H1 (cell line): Measurements from ENCODE around the gene NHERF2. TPM values are rescaled to one million over a fixed set of nuclear protein-coding genes. Genes with fewer than 3 reads are reported as not detected.

Source experiments
- CTCF ChIA-PET: fragments of 300-600 bp; sonication (Branson Sonifier 250); formaldehyde crosslinking; loops from one replicate; lab custom pipeline; 2021; ENCODE audit not compliant: partially characterized antibody; lab: Charles Lee
- POLR2A ChIA-PET: fragments of 300-600 bp; sonication (Branson Sonifier 250); formaldehyde crosslinking; loops from one replicate; lab custom pipeline; 2021; ENCODE audit warnings: inconsistent platforms; ENCODE audit not compliant: partially characterized antibody; lab: Charles Lee
- DNase-seq, 2 experiments: peaks; one replicate each; pipeline versions ENCODE4 v3.0.0 to v3.0.0-alpha.2; 2010 to 2022; ENCODE audit warnings: low spot score in 2 of 2, low read depth in 1 of 2, mixed read lengths in 1 of 2
- FAIRE-seq: peaks from 2 replicates; lab custom pipeline; 2011; peaks lifted over from hg19 to GRCh38; lab: Jason Lieb, UNC
- H2AFZ ChIP-seq: 2 replicates; pipeline ENCODE4 v1.8.1; 2012; ENCODE audit warnings: low read length, inconsistent platforms
- H2AK5ac ChIP-seq: 2 replicates; pipeline ENCODE4 v1.6.1; 2013; ENCODE audit warnings: low read depth, low read length
- H2BK120ac ChIP-seq: replicated peaks from 2 replicates; pipeline ENCODE3; 2013; ENCODE audit warnings: low read depth, low read length, inconsistent platforms
- H2BK12ac ChIP-seq: 2 replicates; pipeline ENCODE4 v1.6.1; 2013; ENCODE audit warnings: low read depth, low read length
- H2BK15ac ChIP-seq: 2 replicates; pipeline ENCODE4 v1.6.1; 2013; ENCODE audit warnings: low read length
- H2BK20ac ChIP-seq: 2 replicates; pipeline ENCODE4 v1.6.1; 2013; ENCODE audit warnings: low read length
- H2BK5ac ChIP-seq: 2 replicates; pipeline ENCODE4 v1.6.1; 2013; ENCODE audit warnings: low read depth, low read length
- H3K14ac ChIP-seq: 2 replicates; pipeline ENCODE4 v1.6.1; 2013; ENCODE audit warnings: inconsistent platforms; ENCODE audit not compliant: insufficient read length
- H3K18ac ChIP-seq: 2 replicates; pipeline ENCODE4 v1.6.1; 2013; ENCODE audit warnings: low read length; ENCODE audit errors: extremely low read depth
- H3K23ac ChIP-seq: 2 replicates; pipeline ENCODE4 v1.6.1; 2013; ENCODE audit warnings: inconsistent platforms; ENCODE audit not compliant: insufficient read length
- H3K23me2 ChIP-seq: 2 replicates; pipeline ENCODE4 v1.6.1; 2013; ENCODE audit warnings: low read depth, low read length
- H3K27ac ChIP-seq: 2 replicates; pipeline ENCODE4 v1.6.1; 2011; ENCODE audit warnings: low read depth, low read length, inconsistent platforms
- H3K27me3 ChIP-seq, 4 experiments: replicated peaks in 1 of 4; 1 replicate in 1 of 4; 2 replicates in 3 of 4; pipeline versions ENCODE4 v1.6.1 to v1.8.1; 2011 to 2013; ENCODE audit warnings: low read length in 3 of 4, mild to moderate bottlenecking in 3 of 4, inconsistent platforms in 2 of 4, mixed read lengths in 2 of 4, moderate library complexity in 1 of 4; ENCODE audit not compliant: control insufficient read depth in 3 of 4, insufficient read depth in 3 of 4; ENCODE audit errors: extremely low read depth in 1 of 4
- H3K36me3 ChIP-seq, 4 experiments: 2 replicates each; pipeline versions ENCODE4 v1.6.1 to v1.8.1; 2011 to 2013; ENCODE audit warnings: mild to moderate bottlenecking in 4 of 4, low read length in 3 of 4, moderate library complexity in 2 of 4, control low read depth in 1 of 4, inconsistent platforms in 1 of 4; ENCODE audit not compliant: insufficient read depth in 4 of 4, control insufficient read depth in 2 of 4
- H3K4ac ChIP-seq: replicated peaks from 2 replicates; pipeline ENCODE3; 2013; ENCODE audit warnings: low read length, low read depth, mixed read lengths, inconsistent platforms; ENCODE audit not compliant: insufficient read length
- H3K4me1 ChIP-seq, 4 experiments: replicated peaks in 1 of 4; 1 replicate in 1 of 4; 2 replicates in 3 of 4; pipeline versions ENCODE4 v1.6.1 to v1.8.1; 2011 to 2013; ENCODE audit warnings: low read length in 3 of 4, inconsistent platforms in 2 of 4, mixed read lengths in 1 of 4; ENCODE audit not compliant: insufficient read depth in 4 of 4, control insufficient read depth in 3 of 4
- H3K4me2 ChIP-seq, 2 experiments: 2 replicates each; pipeline versions ENCODE4 v1.6.1 to v1.8.1; 2011 to 2013; ENCODE audit warnings: low read depth in 2 of 2, low read length in 2 of 2, control low read depth in 1 of 2, inconsistent platforms in 1 of 2, mild to moderate bottlenecking in 1 of 2; ENCODE audit not compliant: insufficient read depth in 1 of 2
- H3K4me3 ChIP-seq, 4 experiments: fragments of 200-600, 300-600 bp in 1 of 4; sonication (generic), shearing (Covaris generic), sonication (Bioruptor Twin) in 1 of 4; 2 replicates each; pipeline versions ENCODE4 v1.5.1 to v1.8.1; 2011 to 2016; ENCODE audit warnings: low read length in 4 of 4, low read depth in 3 of 4, control low read depth in 2 of 4, inconsistent platforms in 2 of 4, mild to moderate bottlenecking in 2 of 4, mixed read lengths in 1 of 4, moderate library complexity in 1 of 4; ENCODE audit not compliant: insufficient read depth in 2 of 4; ENCODE audit errors: extremely low read depth in 1 of 4
- H3K56ac ChIP-seq: replicated peaks from 2 replicates; pipeline ENCODE3; 2013; ENCODE audit warnings: low read depth, mild to moderate bottlenecking, mixed read lengths, low read length, inconsistent platforms; ENCODE audit not compliant: insufficient read length
- H3K79me1 ChIP-seq: 2 replicates; pipeline ENCODE4 v1.6.1; 2013; ENCODE audit warnings: low read depth, low read length, control low read depth
- H3K79me2 ChIP-seq, 2 experiments: 2 replicates each; pipeline versions ENCODE4 v1.6.1 to v1.8.1; 2012 to 2013; ENCODE audit warnings: low read length in 2 of 2, mild to moderate bottlenecking in 2 of 2, inconsistent platforms in 1 of 2; ENCODE audit not compliant: insufficient read depth in 2 of 2, control insufficient read depth in 1 of 2
- H3K9ac ChIP-seq, 4 experiments: replicated peaks in 1 of 4; 1 replicate in 1 of 4; 2 replicates in 3 of 4; pipeline versions ENCODE4 v1.6.1 to v1.8.1; 2011 to 2013; ENCODE audit warnings: low read depth in 3 of 4, low read length in 3 of 4, control low read depth in 2 of 4, mild to moderate bottlenecking in 2 of 4, moderate library complexity in 2 of 4, inconsistent platforms in 1 of 4; ENCODE audit errors: extremely low read depth in 1 of 4
- H3K9me3 ChIP-seq, 2 experiments: 2 replicates each; pipeline versions ENCODE4 v1.6.1 to v1.8.1; 2012 to 2013; ENCODE audit warnings: mild to moderate bottlenecking in 2 of 2, moderate library complexity in 2 of 2, control low read depth in 1 of 2, inconsistent platforms in 1 of 2, low read depth in 1 of 2, low read length in 1 of 2, mixed read lengths in 1 of 2; ENCODE audit not compliant: insufficient read depth in 2 of 2
- H4K20me1 ChIP-seq, 2 experiments: replicated peaks in 1 of 2; 2 replicates each; pipeline versions ENCODE3 to v1.8.1; 2011 to 2013; ENCODE audit warnings: inconsistent platforms in 2 of 2, low read length in 2 of 2, mild to moderate bottlenecking in 1 of 2; ENCODE audit not compliant: insufficient read depth in 2 of 2, control insufficient read depth in 1 of 2
- H4K5ac ChIP-seq: 2 replicates; pipeline ENCODE4 v1.6.1; 2013; ENCODE audit warnings: low read length, low read depth, mixed read lengths, inconsistent platforms; ENCODE audit not compliant: insufficient read length
- H4K8ac ChIP-seq: 2 replicates; pipeline ENCODE4 v1.8.0; 2013; ENCODE audit warnings: mild to moderate bottlenecking, moderate library complexity, low read length, inconsistent platforms; ENCODE audit not compliant: insufficient read depth; ENCODE audit errors: extremely low read depth
- H4K91ac ChIP-seq: replicated peaks from 2 replicates; pipeline ENCODE3; 2013; ENCODE audit warnings: low read length, mixed read lengths, inconsistent platforms; ENCODE audit not compliant: insufficient read length
- CREB1 ChIP-seq: IDR thresholded peaks from 2 replicates; pipeline ENCODE4 v1.6.1; 2012; ENCODE audit warnings: inconsistent platforms
- EGR1 ChIP-seq: IDR thresholded peaks from 2 replicates; pipeline ENCODE4 v1.6.1; 2011; ENCODE audit warnings: low read depth, low read length, borderline replicate concordance
- FOSL1 ChIP-seq: IDR thresholded peaks from 2 replicates; pipeline ENCODE4 v1.6.1; 2011; ENCODE audit warnings: mild to moderate bottlenecking, low read depth, low read length, moderate library complexity; ENCODE audit not compliant: insufficient read depth
- MAFK ChIP-seq: IDR thresholded peaks from 2 replicates; pipeline ENCODE4 v1.6.1; 2012; ENCODE audit warnings: low read depth, mild to moderate bottlenecking, improper control_type of control experiment, low read length
- PHF8 ChIP-seq: fragments of 200-600 bp; sonication (generic); conservative IDR thresholded peaks from 2 replicates; pipeline ENCODE4 v1.7.1; 2012; ENCODE audit warnings: low read depth, mild to moderate bottlenecking, inconsistent platforms, low read length, moderate library complexity
- POLR2A ChIP-seq, 2 experiments: IDR thresholded peaks; 1 replicate in 1 of 2; 2 replicates in 1 of 2; pipeline ENCODE4 v1.6.1; 2011; ENCODE audit warnings: low read depth in 2 of 2, low read length in 2 of 2, mild to moderate bottlenecking in 2 of 2; ENCODE audit errors: control extremely low read depth in 1 of 2
- TAF1 ChIP-seq: IDR thresholded peaks from 2 replicates; pipeline ENCODE4 v1.6.1; 2011; ENCODE audit warnings: mild to moderate bottlenecking, low read depth, low read length
- USF2 ChIP-seq: IDR thresholded peaks from 2 replicates; pipeline ENCODE4 v1.6.1; 2011; ENCODE audit warnings: low read length, improper control_type of control experiment
- WGBS, 2 experiments: shearing (Covaris generic) in 1 of 2; methylation state at CpG; one replicate each; pipeline versions ENCODE4 v1.1.6 to v1.1.7; 2013 to 2015; ENCODE audit warnings: low lambda C conversion rate in 2 of 2, mixed read lengths in 2 of 2, inconsistent platforms in 1 of 2, low coverage in 1 of 2, missing lambda C conversion rate in 1 of 2; ENCODE audit not compliant: insufficient replicate concordance in 2 of 2, insufficient coverage in 1 of 2, insufficient read length in 1 of 2; ENCODE audit errors: extremely low coverage in 1 of 2, missing lambda C conversion rate in 1 of 2; 5-methylcytosine and 5-hydroxymethylcytosine counted together
- polyA plus RNA-seq, 7 experiments: library from polyadenylated mRNA; depleted of rRNA in 3 of 7; stranded (reverse) in 5 of 7; unstranded in 2 of 7; fragments of >200 nt in 5 of 7; fragments of 200-250 nt in 2 of 7; gene quantifications; 1 replicate in 5 of 7; 2 replicates in 1 of 7; 4 replicates in 1 of 7; pipeline versions ENCODE4 v1.2.1 to v1.2.3, GENCODE V29; 2011 to 2013; ENCODE audit warnings: missing spikeins in 2 of 7, mixed read lengths in 2 of 7
- total RNA-seq: library from RNA; stranded (reverse); fragmentation: NEBNext Ultra II Directional; extraction: Animal tissue kit (Norgen Biotek cat#: 25700); gene quantifications from 2 replicates; pipeline ENCODE4 v1.2.1, GENCODE V29; 2021

NHERF2 gene
- total and polyA plus RNA-seq, 2 of the 8 experiments (the other 6 are each of a cell fraction or from before 2014, with no cell fraction given), result 13.9 to 19.3 TPM

GRCh38 chr16:2079311-2079800 is 52.7 kb downstream of the NHERF2 start:
- FAIRE-seq (no peak), DNase-seq (no peak)
- H3K4me3 ChIP-seq, result no peak overlapping the region
- no peaks in the 10 kb centered on the region for H3K4me1 ChIP-seq
- H2BK120ac ChIP-seq, result no peak overlapping the region
- no peak for TF ChIP-seq MAFK
- TF ChIP-seq TAF1, result no peak
- no peak for TF ChIP-seq FOSL1
- no peak for TF ChIP-seq CREB1
- TF ChIP-seq EGR1, result no peak
- no peak for TF ChIP-seq POLR2A (IDR thresholded peaks at IDR 0.05; ENCODE audit: control extremely low read depth in 1 of 2, low read depth in 2 of 2, low read length in 2 of 2)
- TF ChIP-seq PHF8, result no peak
- TF ChIP-seq USF2, result no peak
- H3K4me2 ChIP-seq, result no peak overlapping the region
- no peak overlapping the region for H3K14ac ChIP-seq
- no peak overlapping the region for H3K18ac ChIP-seq
- H3K56ac ChIP-seq, result no peak overlapping the region
- no peak overlapping the region for H4K5ac ChIP-seq
- H2BK15ac ChIP-seq, result no peak overlapping the region
- no peak overlapping the region for H3K27ac ChIP-seq
- no peak overlapping the region; a peak in 1 of 7 replicates for H3K9ac ChIP-seq
- ChIA-PET POLR2A (interaction anchor here (0.7 to 8.8 kb wide), 8 partner anchors 12 to 133 kb away, joined by 3 to 50 read pairs (median 4); partner anchors contain the start of genes RPS2 and TBL3), CTCF (interaction anchor here (0.9 to 4.4 kb wide), 7 partner anchors 12 to 74 kb away, joined by 3 to 25 read pairs (median 6); partner anchors contain the start of genes NTHL1 and TSC2)
- peaks cover 4 to 5% of the 10 kb centered on the region in 2 experiments for H4K20me1 ChIP-seq
- H3K79me2 ChIP-seq, result no peaks in the 10 kb centered on the region
- H2BK12ac ChIP-seq, result no peak overlapping the region
- no peak overlapping the region for H2BK20ac ChIP-seq
- H3K9me3 ChIP-seq, result no peaks in the 10 kb centered on the region
- H2BK5ac ChIP-seq, result no peak overlapping the region
- no peak overlapping the region for H4K91ac ChIP-seq
- H4K8ac ChIP-seq, result no peak overlapping the region
- 94% methylated on average over 30 of the region's 30 CpGs; no CpG with 5 or more reads in 1 of the 2 experiments for WGBS, 2 experiments
- H3K23ac ChIP-seq, result no peak overlapping the region
- no peaks in the 10 kb centered on the region for H3K23me2 ChIP-seq
- no peaks in the 10 kb centered on the region for H3K27me3 ChIP-seq
- H3K36me3 ChIP-seq, result peaks cover 0 to 23% (median 2%) of the 10 kb centered on the region in 4 experiments; a peak in 5 of 8 replicates
- no peak overlapping the region for H3K4ac ChIP-seq
- no peak overlapping the region for H2AFZ ChIP-seq
- no peaks in the 10 kb centered on the region for H3K79me1 ChIP-seq
- no peak overlapping the region for H2AK5ac ChIP-seq
